Panc1 (cell line): ENCODE data around the gene TULP3. TPM values are rescaled to one million over a fixed set of nuclear protein-coding genes. Genes with fewer than 3 reads are reported as not detected.

Experiments
- ATAC-seq: fragments of 200-7000 bp; cut with Tn5 transposase; 2 replicates; pipeline ENCODE4 v1.9.1; 2020; ENCODE audit warnings: mild to moderate bottlenecking, moderate library complexity
- BruUV-seq: library from RNA; stranded (reverse); fragments of 400-500 nt; replicated peaks from 2 replicates; lab custom pipeline; 2021; lab: Mats Ljungman, UMichigan
- CTCF ChIA-PET: fragments of 300-600 bp; sonication (Branson Sonifier 250); formaldehyde crosslinking; loops from one replicate; lab custom pipeline; 2022; ENCODE audit warnings: antibody characterized with exemption; lab: Charles Lee
- POLR2A ChIA-PET: fragments of 300-600 bp; sonication (Branson Sonifier 250); formaldehyde crosslinking; loops from one replicate; lab custom pipeline; 2022; ENCODE audit warnings: antibody characterized with exemption; lab: Charles Lee
- DNase-seq: peaks from one replicate; pipeline ENCODE4 v3.0.0-alpha.2; 2010; ENCODE audit warnings: low read depth, low spot score
- H3K27ac ChIP-seq: 2 replicates; pipeline ENCODE4 v1.5.1; 2011; ENCODE audit warnings: mild to moderate bottlenecking, low read length, inconsistent platforms
- H3K27me3 ChIP-seq: fragments of 200-500 bp; sonication (Bioruptor generic); 2 replicates; pipeline ENCODE4 v1.6.0; 2014; ENCODE audit warnings: low read length, inconsistent platforms; ENCODE audit not compliant: control insufficient read depth, insufficient read depth
- H3K36me3 ChIP-seq: fragments of 200-500 bp; sonication (Bioruptor generic); 2 replicates; pipeline ENCODE4 v1.5.1; 2014; ENCODE audit warnings: inconsistent platforms, mild to moderate bottlenecking, low read length, moderate library complexity; ENCODE audit not compliant: control insufficient read depth, insufficient read depth
- H3K4me1 ChIP-seq: 2 replicates; pipeline ENCODE4 v1.5.1; 2011; ENCODE audit warnings: inconsistent platforms, mild to moderate bottlenecking, low read length, moderate library complexity; ENCODE audit not compliant: control insufficient read depth, insufficient read depth
- H3K4me3 ChIP-seq, 2 experiments: 2 replicates each; pipeline ENCODE4 v1.5.1; 2011 to 2012; ENCODE audit warnings: low read depth in 2 of 2, low read length in 2 of 2, mild to moderate bottlenecking in 2 of 2, inconsistent platforms in 1 of 2, moderate library complexity in 1 of 2
- H3K9me3 ChIP-seq: fragments of 200-500 bp; sonication (Bioruptor generic); 2 replicates; pipeline ENCODE4 v1.5.1; 2014; ENCODE audit warnings: low read depth, mild to moderate bottlenecking, inconsistent platforms, low read length, moderate library complexity; ENCODE audit not compliant: control insufficient read depth, insufficient read depth
- POLR2AphosphoS5 ChIP-seq: IDR thresholded peaks from 2 replicates; pipeline ENCODE4 v1.6.1; 2012; ENCODE audit warnings: mild to moderate bottlenecking, low read depth, low read length, moderate library complexity
- SIN3A ChIP-seq: IDR thresholded peaks from 2 replicates; pipeline ENCODE4 v1.6.1; 2012; ENCODE audit warnings: low read depth, mild to moderate bottlenecking, low read length, moderate library complexity, borderline replicate concordance; ENCODE audit not compliant: insufficient read depth
- TCF7L2 ChIP-seq: IDR thresholded peaks from 2 replicates; pipeline ENCODE4 v1.6.1; 2011; ENCODE audit warnings: mild to moderate bottlenecking, low read depth, low read length, inconsistent platforms
- in situ Hi-C: cut with HindIII; loops from 2 replicates; pipeline ENCODE4 v1.10.0; 2016; ENCODE audit warnings: low sequenced_read_pairs, low pct_unique_long_range_greater_than_20kb
- intact Hi-C: fragments of 100-400 bp; cut with micrococcal nuclease; formaldehyde crosslinking; loops from one replicate; pipeline ENCODE4 v1.10.0; 2022; ENCODE audit not compliant: unreplicated experiment
- total RNA-seq: library from RNA; stranded (reverse); gene quantifications from one replicate; pipeline ENCODE4 v1.2.1, GENCODE V29; 2021; ENCODE audit not compliant: unreplicated experiment
- TF ChIP-seq, protein P1 (sequence below): fragments of 450-650 bp; IDR thresholded peaks from 2 replicates; pipeline ENCODE4 v1.5.1; 2017; ENCODE audit warnings: mild to moderate bottlenecking
- TF ChIP-seq, protein P2 (sequence below), 2 experiments: IDR thresholded peaks; 2 replicates each; pipeline ENCODE4 v1.6.1; 2011 to 2012; ENCODE audit warnings: low read depth in 2 of 2, control low read depth in 1 of 2, low read length in 1 of 2, mild to moderate bottlenecking in 1 of 2, moderate library complexity in 1 of 2; ENCODE audit not compliant: insufficient read depth in 1 of 2

TULP3 gene
- total RNA-seq, 1 experiment from 2014 or later, result 29.3 TPM

DNA sequence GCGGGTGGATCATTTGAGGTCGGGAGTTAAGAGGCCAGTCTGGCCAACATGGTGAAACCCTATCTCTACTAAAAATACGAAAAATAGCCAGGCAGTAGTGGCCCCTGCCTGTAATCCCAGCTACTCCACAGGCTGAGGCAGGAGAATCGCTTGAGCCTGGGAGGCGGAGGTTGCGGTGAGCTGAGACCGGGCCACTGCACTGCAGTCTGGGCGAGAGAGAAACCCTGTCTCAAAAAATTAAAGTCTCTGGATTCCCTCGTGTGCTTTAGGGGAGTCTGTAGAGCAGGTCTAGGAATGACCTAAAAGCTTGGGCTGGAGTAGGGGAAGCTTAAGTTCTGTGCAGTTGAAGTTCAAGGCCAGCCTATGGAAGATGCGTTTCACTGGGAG, 697 bp upstream of the TULP3 start:
- no TSS peak for BruUV-seq
- Histone ChIP-seq H3K27ac (peak overlapping the region; percentile 91), H3K27me3 (no peaks in the 10 kb centered on the region), H3K9me3 (no peaks in the 10 kb centered on the region), H3K4me1 (peaks cover 8% of the 10 kb centered on the region), H3K4me3 (peak overlapping the region; percentile 87), H3K36me3 (no peaks in the 10 kb centered on the region)
- ChIA-PET CTCF (no interaction called here), POLR2A (interaction anchor here (0.5 kb wide), 1 partner anchor 26 kb away, joined by 7 read pairs; no protein-coding TSS in a partner anchor)
- TF ChIP-seq POLR2AphosphoS5, result no peak
- no peak for TF ChIP-seq SIN3A
- TF ChIP-seq, protein P1, sequence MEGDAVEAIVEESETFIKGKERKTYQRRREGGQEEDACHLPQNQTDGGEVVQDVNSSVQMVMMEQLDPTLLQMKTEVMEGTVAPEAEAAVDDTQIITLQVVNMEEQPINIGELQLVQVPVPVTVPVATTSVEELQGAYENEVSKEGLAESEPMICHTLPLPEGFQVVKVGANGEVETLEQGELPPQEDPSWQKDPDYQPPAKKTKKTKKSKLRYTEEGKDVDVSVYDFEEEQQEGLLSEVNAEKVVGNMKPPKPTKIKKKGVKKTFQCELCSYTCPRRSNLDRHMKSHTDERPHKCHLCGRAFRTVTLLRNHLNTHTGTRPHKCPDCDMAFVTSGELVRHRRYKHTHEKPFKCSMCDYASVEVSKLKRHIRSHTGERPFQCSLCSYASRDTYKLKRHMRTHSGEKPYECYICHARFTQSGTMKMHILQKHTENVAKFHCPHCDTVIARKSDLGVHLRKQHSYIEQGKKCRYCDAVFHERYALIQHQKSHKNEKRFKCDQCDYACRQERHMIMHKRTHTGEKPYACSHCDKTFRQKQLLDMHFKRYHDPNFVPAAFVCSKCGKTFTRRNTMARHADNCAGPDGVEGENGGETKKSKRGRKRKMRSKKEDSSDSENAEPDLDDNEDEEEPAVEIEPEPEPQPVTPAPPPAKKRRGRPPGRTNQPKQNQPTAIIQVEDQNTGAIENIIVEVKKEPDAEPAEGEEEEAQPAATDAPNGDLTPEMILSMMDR, result no peak
- no peak for TF ChIP-seq TCF7L2
- TF ChIP-seq, protein P2, sequence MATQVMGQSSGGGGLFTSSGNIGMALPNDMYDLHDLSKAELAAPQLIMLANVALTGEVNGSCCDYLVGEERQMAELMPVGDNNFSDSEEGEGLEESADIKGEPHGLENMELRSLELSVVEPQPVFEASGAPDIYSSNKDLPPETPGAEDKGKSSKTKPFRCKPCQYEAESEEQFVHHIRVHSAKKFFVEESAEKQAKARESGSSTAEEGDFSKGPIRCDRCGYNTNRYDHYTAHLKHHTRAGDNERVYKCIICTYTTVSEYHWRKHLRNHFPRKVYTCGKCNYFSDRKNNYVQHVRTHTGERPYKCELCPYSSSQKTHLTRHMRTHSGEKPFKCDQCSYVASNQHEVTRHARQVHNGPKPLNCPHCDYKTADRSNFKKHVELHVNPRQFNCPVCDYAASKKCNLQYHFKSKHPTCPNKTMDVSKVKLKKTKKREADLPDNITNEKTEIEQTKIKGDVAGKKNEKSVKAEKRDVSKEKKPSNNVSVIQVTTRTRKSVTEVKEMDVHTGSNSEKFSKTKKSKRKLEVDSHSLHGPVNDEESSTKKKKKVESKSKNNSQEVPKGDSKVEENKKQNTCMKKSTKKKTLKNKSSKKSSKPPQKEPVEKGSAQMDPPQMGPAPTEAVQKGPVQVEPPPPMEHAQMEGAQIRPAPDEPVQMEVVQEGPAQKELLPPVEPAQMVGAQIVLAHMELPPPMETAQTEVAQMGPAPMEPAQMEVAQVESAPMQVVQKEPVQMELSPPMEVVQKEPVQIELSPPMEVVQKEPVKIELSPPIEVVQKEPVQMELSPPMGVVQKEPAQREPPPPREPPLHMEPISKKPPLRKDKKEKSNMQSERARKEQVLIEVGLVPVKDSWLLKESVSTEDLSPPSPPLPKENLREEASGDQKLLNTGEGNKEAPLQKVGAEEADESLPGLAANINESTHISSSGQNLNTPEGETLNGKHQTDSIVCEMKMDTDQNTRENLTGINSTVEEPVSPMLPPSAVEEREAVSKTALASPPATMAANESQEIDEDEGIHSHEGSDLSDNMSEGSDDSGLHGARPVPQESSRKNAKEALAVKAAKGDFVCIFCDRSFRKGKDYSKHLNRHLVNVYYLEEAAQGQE (IDR thresholded peaks at IDR 0.05; ENCODE audit: insufficient read depth in 1 of 2, low read depth in 2 of 2, low read length in 1 of 2), result no peak
- ATAC-seq (no peak), DNase-seq (no peak)
- in situ Hi-C loops (no loop called here), intact Hi-C loops (no loop called here)

DNA sequence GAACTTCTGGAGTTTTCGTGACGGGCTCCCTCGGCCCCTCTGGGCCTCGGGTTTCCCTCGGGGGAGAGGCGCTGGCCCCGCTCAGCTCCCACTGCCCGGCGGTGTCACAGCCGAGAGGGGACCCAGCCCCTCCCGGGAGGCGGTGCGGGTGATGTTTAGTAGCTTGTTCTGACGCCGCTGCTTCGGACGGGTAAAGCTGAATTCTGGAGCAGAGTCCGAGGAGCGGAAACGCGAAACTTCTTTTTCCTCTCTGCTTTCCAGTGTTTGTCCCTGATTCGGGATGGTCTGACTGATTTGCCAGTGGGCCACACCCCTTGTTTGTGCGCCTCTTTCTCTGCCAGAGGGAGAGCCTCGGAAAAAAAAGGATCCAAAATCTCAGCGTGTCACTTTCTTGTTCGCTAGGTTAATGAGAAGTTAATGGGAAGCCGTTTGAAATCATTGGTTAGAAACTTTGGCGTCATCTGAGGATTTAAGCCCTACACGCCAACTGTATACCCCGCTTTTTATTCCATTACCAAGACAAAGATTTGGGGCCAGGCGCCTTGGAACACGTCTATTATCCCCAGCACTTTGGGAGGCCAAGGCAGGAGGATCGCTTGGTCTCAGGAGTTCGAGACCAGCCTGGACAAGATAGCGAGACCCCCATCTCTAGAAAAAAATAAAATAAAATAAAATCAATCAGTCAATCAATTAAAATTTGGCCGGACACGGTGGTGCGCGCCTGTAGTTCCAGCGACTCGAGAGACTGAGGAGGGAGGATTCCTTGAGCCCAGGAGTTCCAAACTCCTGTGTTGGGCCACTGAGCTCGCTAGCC, 756 bp downstream of the TULP3 start:
- CTCF ChIA-PET, result interaction anchor here (0.5 kb wide), 1 partner anchor 22 kb away, joined by 3 read pairs; no protein-coding TSS in a partner anchor
- TF ChIP-seq, protein P1, result no peak
- no peak for TF ChIP-seq TCF7L2
- no peak for TF ChIP-seq SIN3A
- TF ChIP-seq, protein P2 (IDR thresholded peaks at IDR 0.05; ENCODE audit: insufficient read depth in 1 of 2, low read depth in 2 of 2, low read length in 1 of 2), result no peak
- no peak for TF ChIP-seq POLR2AphosphoS5
- DNase-seq (no peak), ATAC-seq (peak; percentile 64)
- peak overlapping the region; percentile 86 for H3K27ac ChIP-seq
- no peaks in the 10 kb centered on the region; the same call in 1 of the 2 replicates for H3K36me3 ChIP-seq
- H3K4me3 ChIP-seq, result peak overlapping the region; percentile 87
- no peaks in the 10 kb centered on the region for H3K27me3 ChIP-seq
- H3K9me3 ChIP-seq, result no peaks in the 10 kb centered on the region
- H3K4me1 ChIP-seq, result peaks cover 6% of the 10 kb centered on the region
- intact Hi-C loops (no loop called here), in situ Hi-C loops (no loop called here)
- BruUV-seq, result TSS peak; percentile 56
- POLR2A ChIA-PET, result interaction anchor here (0.7 kb wide), 1 partner anchor 20 kb away, joined by 3 read pairs; no protein-coding TSS in a partner anchor
